Coronary artery (tissue), 2 donors: Measurements from ENCODE around the gene RERE.

Source experiments
- DNase-seq: peaks from one replicate; pipeline ENCODE4 v3.0.0-alpha.2; 2017; ENCODE audit warnings: low spot score
- H3K27ac ChIP-seq, 2 donors: fragments of 200-600 bp; sonication (generic); one replicate each; pipeline ENCODE4 v1.5.1; 2016 to 2019
- H3K4me3 ChIP-seq: fragments of 200-600 bp; sonication (generic); 2 replicates; pipeline ENCODE4 v1.5.1; 2016; ENCODE audit warnings: mild to moderate bottlenecking, moderate library complexity
- CTCF ChIP-seq: fragments of 200-600 bp; sonication (generic); IDR thresholded peaks from one replicate; pipeline ENCODE4 v1.5.1; 2019; ENCODE audit warnings: antibody characterized with exemption

The RERE gene

GRCh38 chr1:8693107-8693506 is 124.3 kb downstream of the RERE start:
- no peak for TF ChIP-seq CTCF
- DNase-seq = no peak
- H3K27ac ChIP-seq = no peak overlapping the region
- H3K4me3 ChIP-seq = no peak overlapping the region

GRCh38 chr1:8691662-8692061 is 125.8 kb downstream of the RERE start:
- no peak for TF ChIP-seq CTCF
- no peak for DNase-seq
- Histone ChIP-seq H3K4me3 (no peak overlapping the region), H3K27ac (no peak overlapping the region)

- DNase-seq = no peak
- TF ChIP-seq CTCF = no peak
- no peak overlapping the region for H3K27ac ChIP-seq
- H3K4me3 ChIP-seq = no peak overlapping the region
Measured at GRCh38 chr1:8690253-8690525, 127.3 kb downstream of the RERE start.

- no peak for DNase-seq
- Histone ChIP-seq H3K27ac (no peak overlapping the region), H3K4me3 (no peak overlapping the region)
- TF ChIP-seq CTCF = no peak
Measured at GRCh38 chr1:8689431-8690252, 127.8 kb downstream of the RERE start.

- no peak for DNase-seq
- Histone ChIP-seq H3K4me3 (no peak overlapping the region), H3K27ac (no peak overlapping the region)
- no peak for TF ChIP-seq CTCF
Measured at GRCh38 chr1:8687538-8687937, 129.9 kb downstream of the RERE start.

- peak overlapping the region; percentile 33 for H3K4me3 ChIP-seq
- DNase-seq = no peak
- H3K27ac ChIP-seq = peak overlapping the region in 1 of 2 donors; percentile 11
- no peak for TF ChIP-seq CTCF
Measured at GRCh38 chr1:8687039-8687438, 130.4 kb downstream of the RERE start.

- H3K27ac ChIP-seq = no peak overlapping the region
- TF ChIP-seq CTCF = no peak
- no peak overlapping the region for H3K4me3 ChIP-seq
- no peak for DNase-seq
Measured at GRCh38 chr1:8685463-8685862, 132.0 kb downstream of the RERE start.
